ENCODE data around the gene TTC9. TPM values are rescaled to one million over a fixed set of nuclear protein-coding genes. Genes with fewer than 3 reads are reported as not detected.

Gene TTC9
- total RNA-seq, 1 experiment from 2014 or later: 0.30 TPM

GRCh38 chr14:70670992-70671651 is 29.4 kb downstream of the TTC9 start:
- Mint-ChIP-seq H3K27ac (ENCODE audit: low read depth, unreplicated experiment) (no peak overlapping the region), H3K27me3 (ENCODE audit: insufficient read depth, unreplicated experiment) (no peaks in the 10 kb centered on the region), H3K4me1 (ENCODE audit: insufficient read depth, unreplicated experiment) (peaks cover 3% of the 10 kb centered on the region), H3K36me3 (ENCODE audit: insufficient read depth, unreplicated experiment) (no peaks in the 10 kb centered on the region), H3K4me3 (ENCODE audit: unreplicated experiment) (no peak overlapping the region), H3K9me3 (ENCODE audit: unreplicated experiment) (no peaks in the 10 kb centered on the region)
- intact Hi-C loops (cut with micrococcal nuclease): no loop called here
- no TSS peak for BruUV-seq (replicated peaks)
- DNase-seq (ENCODE audit: unreplicated experiment): no peak
- TF ChIP-seq CTCF (IDR thresholded peaks at IDR 0.05; ENCODE audit: unreplicated experiment): no peak
- CTCF ChIA-PET: no interaction called here
- POLR2A ChIA-PET: no interaction called here

GRCh38 chr14:70671652-70672644 is 30.2 kb downstream of the TTC9 start:
- no peak for TF ChIP-seq CTCF (IDR thresholded peaks at IDR 0.05; ENCODE audit: unreplicated experiment)
- no peaks in the 10 kb centered on the region for H3K4me1 Mint-ChIP-seq (ENCODE audit: insufficient read depth, unreplicated experiment)
- H3K9me3 Mint-ChIP-seq (ENCODE audit: unreplicated experiment): no peaks in the 10 kb centered on the region
- no TSS peak for BruUV-seq (replicated peaks)
- ChIA-PET POLR2A (no interaction called here), CTCF (interaction anchor here (0.8 kb wide), 1 partner anchor 10 kb away, joined by 3 read pairs; no protein-coding TSS in a partner anchor)
- H3K4me3 Mint-ChIP-seq (ENCODE audit: unreplicated experiment): no peak overlapping the region
- no peak overlapping the region for H3K27ac Mint-ChIP-seq (ENCODE audit: low read depth, unreplicated experiment)
- no peaks in the 10 kb centered on the region for H3K36me3 Mint-ChIP-seq (ENCODE audit: insufficient read depth, unreplicated experiment)
- no peaks in the 10 kb centered on the region for H3K27me3 Mint-ChIP-seq (ENCODE audit: insufficient read depth, unreplicated experiment)
- intact Hi-C loops (cut with micrococcal nuclease): no loop called here
- no peak for DNase-seq (ENCODE audit: unreplicated experiment)

GRCh38 chr14:70677341-70677740 is 35.6 kb downstream of the TTC9 start:
- no peaks in the 10 kb centered on the region for H3K9me3 Mint-ChIP-seq (ENCODE audit: unreplicated experiment)
- no peak for DNase-seq (ENCODE audit: unreplicated experiment)
- no peaks in the 10 kb centered on the region for H3K36me3 Mint-ChIP-seq (ENCODE audit: insufficient read depth, unreplicated experiment)
- H3K4me3 Mint-ChIP-seq (ENCODE audit: unreplicated experiment): no peak overlapping the region
- H3K4me1 Mint-ChIP-seq (ENCODE audit: insufficient read depth, unreplicated experiment): no peaks in the 10 kb centered on the region
- no peaks in the 10 kb centered on the region for H3K27me3 Mint-ChIP-seq (ENCODE audit: insufficient read depth, unreplicated experiment)
- TF ChIP-seq CTCF (IDR thresholded peaks at IDR 0.05; ENCODE audit: unreplicated experiment): no peak
- BruUV-seq (replicated peaks): no TSS peak
- intact Hi-C loops (cut with micrococcal nuclease): no loop called here
- POLR2A ChIA-PET: interaction anchor here (0.6 to 0.9 kb wide), 2 partner anchors 33 to 333 kb away, joined by 3 to 4 read pairs; no protein-coding TSS in a partner anchor
- CTCF ChIA-PET: no interaction called here
- no peak overlapping the region for H3K27ac Mint-ChIP-seq (ENCODE audit: low read depth, unreplicated experiment)

- H3K4me1 Mint-ChIP-seq (ENCODE audit: insufficient read depth, unreplicated experiment): no peaks in the 10 kb centered on the region
- no TSS peak for BruUV-seq (replicated peaks)
- no peaks in the 10 kb centered on the region for H3K27me3 Mint-ChIP-seq (ENCODE audit: insufficient read depth, unreplicated experiment)
- POLR2A ChIA-PET: interaction anchor here (0.5 to 0.8 kb wide), 2 partner anchors 32 to 83 kb away, joined by 3 read pairs; no protein-coding TSS in a partner anchor
- H3K36me3 Mint-ChIP-seq (ENCODE audit: insufficient read depth, unreplicated experiment): no peaks in the 10 kb centered on the region
- CTCF ChIA-PET: interaction anchor here (0.9 kb wide), 1 partner anchor 59 kb away, joined by 4 read pairs; no protein-coding TSS in a partner anchor
- H3K9me3 Mint-ChIP-seq (ENCODE audit: unreplicated experiment): no peaks in the 10 kb centered on the region
- H3K4me3 Mint-ChIP-seq (ENCODE audit: unreplicated experiment): no peak overlapping the region
- H3K27ac Mint-ChIP-seq (ENCODE audit: low read depth, unreplicated experiment): no peak overlapping the region
- intact Hi-C loops (cut with micrococcal nuclease): no loop called here
- no peak for DNase-seq (ENCODE audit: unreplicated experiment)
- TF ChIP-seq CTCF (IDR thresholded peaks at IDR 0.05; ENCODE audit: unreplicated experiment): no peak
These were observed 39.0 kb downstream of the TTC9 start for GRCh38 chr14:70680748-70681147.
